Umbilical cord (tissue), 2 donors: ENCODE measurements around the gene POU4F1. TPM values are rescaled to one million over a fixed set of nuclear protein-coding genes. Genes with fewer than 3 reads are reported as not detected.
A peak's percentile ranks its signal among the peaks of the same experiment; 100 is the strongest.

ENCODE experiments used
- DNase-seq: peaks from one replicate; pipeline ENCODE4 v3.0.0-alpha.2; 2015; ENCODE audit warnings: low spot score
- total RNA-seq: library from RNA; depleted of rRNA; stranded (reverse); fragments of >200 nt; gene quantifications from one replicate; pipeline ENCODE4 v1.2.3, GENCODE V29; 2014; ENCODE audit warnings: low replicate concordance; ENCODE audit not compliant: insufficient read depth

POU4F1 gene, protein sequence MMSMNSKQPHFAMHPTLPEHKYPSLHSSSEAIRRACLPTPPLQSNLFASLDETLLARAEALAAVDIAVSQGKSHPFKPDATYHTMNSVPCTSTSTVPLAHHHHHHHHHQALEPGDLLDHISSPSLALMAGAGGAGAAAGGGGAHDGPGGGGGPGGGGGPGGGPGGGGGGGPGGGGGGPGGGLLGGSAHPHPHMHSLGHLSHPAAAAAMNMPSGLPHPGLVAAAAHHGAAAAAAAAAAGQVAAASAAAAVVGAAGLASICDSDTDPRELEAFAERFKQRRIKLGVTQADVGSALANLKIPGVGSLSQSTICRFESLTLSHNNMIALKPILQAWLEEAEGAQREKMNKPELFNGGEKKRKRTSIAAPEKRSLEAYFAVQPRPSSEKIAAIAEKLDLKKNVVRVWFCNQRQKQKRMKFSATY
- 1.2 TPM for total RNA-seq

DNA sequence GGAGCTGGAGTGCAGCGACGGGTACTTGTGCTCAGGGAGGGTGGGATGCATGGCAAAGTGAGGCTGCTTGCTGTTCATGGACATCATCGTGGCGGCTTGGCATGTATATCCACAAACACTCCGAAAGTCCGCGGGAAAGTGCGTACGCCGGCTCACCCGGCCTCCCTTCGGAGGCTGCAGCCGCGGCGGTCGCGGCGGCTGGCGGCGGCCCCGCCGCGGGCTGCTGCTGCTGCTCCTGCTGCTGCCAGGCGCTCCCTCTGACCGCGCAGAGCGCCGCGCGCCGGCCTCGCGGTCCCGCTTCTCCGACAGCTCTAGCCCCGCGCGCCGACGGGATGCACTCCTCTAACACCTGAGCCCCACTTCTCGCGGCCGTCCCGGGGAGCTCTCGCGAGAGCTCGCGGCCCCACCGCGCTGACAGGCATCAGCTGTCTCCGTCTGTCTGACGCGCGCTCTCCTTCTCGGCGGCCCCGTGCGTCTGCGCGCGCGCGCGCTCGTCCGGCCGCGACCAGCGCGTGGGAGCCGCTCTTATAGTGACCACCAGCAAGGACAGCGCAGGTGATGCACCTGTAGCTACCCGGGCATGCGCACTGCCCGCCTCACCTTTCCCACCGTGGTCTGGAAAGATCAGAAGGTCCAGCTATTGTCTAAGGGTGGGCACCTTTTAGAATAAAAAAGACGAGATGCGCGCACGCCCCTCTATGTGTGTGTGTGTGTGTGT is at the start of gene POU4F1:
Gene POU4F1 (minus strand): TSS at position 313 of the 718 bp plus-strand sequence. CDS start 226 bp downstream, at position 87.
- no peak for DNase-seq

DNA sequence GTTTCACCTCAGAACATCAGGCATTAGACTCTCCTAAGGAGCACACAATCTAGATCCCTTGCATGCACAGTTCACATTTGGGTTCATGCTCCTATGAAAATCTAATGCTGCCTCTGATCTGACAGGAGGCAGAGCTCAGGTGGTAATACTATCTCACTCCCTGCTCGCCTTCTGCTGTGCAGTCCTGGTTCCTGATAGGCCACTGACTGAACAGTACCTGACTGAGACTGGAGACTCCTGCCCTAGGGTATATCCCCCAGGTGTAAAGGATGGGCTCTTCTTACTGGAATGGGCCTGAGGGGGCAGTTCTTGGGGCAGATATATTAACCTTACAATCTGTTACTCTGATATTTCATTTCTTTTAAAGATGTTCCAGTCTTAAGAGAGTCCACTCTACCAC is 49.3 kb upstream of the POU4F1 start:
- DNase-seq: no peak

DNA sequence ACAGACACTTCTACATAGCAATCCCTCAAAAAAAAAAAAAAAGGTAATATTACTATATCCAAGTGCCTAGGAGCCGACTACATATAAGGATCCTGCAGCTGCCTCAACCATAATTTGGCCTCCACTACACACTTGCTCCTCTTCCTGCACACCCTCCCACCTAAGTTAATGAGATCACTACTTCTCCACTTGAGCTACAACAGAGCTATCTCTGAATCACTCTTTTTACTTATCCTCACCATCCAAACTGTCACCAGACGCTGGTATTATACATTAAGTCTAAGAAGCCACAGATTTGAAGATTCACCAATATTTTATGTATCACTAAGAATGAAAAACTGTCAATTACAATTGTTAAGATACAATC is 47.3 kb upstream of the POU4F1 start:
- DNase-seq: no peak

DNA sequence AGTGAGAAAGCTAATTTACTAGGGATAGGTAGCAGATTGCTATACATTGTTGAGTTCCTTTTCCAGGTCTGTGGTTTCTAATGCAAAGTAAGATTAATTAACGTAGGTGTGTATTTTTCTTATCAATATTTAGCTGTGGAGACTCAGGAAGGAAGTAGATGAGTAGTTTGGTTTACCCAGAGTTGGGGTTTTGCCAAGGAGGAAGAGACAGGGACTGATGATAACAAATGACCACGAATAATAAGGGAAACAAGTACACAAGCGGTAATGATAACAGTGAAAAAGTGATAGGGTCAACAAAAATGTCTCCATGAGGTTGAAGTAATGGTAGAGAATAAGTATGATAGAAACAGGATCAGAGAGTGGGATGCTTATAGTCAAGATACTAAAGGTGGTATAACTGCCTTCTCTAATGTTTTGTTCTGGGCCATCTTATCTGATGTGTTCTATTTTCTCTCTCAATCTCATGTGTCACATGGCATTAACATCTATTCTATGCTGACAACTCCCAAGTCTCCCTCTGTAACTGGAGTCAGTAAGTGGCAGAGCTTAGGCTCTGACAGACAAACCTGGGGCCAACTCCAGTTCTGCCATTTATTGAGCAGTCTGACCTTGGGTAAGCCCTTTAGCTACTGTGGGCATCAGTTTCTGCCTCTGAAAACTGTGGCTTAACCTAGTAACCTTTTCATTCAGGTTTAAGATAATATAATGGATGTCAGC is 46.8 kb upstream of the POU4F1 start:
- no peak for DNase-seq

DNA sequence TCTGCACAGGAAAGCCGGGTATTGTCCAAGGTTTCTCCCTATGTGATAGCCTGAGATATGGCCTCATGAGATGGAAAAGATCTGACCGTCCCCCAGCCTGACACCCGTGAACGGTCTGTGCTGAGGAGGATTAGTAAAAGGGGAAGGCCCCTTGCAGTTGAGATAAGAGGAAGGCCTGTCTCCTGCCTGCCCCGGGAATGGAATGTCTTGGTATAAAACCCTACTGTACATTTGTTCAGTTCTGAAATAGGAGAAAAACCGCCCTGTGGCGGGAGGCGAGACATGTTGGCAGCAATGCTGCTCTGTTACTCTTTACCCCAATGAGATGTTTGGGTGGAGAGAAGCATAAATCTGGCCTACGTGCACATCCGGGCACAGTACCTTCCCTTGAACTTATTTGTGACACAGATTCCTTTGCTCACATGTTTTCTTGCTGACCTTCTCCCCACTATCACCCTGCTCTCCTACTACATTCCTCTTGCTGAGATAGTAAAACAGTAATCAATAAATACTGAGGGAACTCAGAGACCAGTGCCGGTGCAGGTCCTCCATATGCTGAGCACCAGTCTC is 43.8 kb upstream of the POU4F1 start:
- DNase-seq: peak; percentile 64

DNA sequence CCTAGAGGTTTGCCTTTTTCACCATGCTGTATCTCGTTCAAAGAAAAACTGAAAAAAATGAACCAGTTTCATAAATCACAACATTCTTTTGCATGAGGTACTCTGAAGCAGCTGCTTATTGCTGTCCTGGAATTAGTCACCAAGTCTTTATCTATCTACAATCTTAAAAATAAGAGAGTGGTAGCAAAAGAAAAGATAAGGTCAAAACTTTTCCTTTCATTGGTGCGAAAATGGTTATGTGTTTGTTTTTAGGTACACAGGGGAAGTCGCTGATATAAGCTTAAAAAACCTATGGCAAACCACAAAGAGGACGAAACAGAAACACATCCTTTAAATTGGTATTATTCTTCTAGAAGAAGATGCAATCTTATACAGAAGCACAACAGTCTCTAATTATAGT is 34.9 kb upstream of the POU4F1 start:
- DNase-seq: peak; percentile 18

DNA sequence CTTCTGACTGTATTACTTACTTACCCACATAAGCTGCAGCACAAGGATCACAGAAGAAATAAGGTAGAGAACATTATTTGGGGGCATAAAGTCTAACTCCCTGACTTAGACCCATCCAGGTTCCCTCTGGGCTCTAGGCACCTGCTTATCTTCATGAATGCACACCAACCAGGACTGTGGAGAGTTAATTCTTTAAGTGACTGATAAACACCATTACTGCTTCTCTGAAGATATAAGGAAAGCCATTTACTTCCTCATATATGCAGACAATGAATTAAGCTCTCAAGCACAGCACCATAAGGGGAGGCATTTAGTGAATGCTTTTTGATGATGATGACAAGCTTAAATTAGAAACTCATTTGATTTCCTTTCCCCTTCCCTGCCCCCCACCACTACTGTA is 33.1 kb upstream of the POU4F1 start:
- no peak for DNase-seq

DNA sequence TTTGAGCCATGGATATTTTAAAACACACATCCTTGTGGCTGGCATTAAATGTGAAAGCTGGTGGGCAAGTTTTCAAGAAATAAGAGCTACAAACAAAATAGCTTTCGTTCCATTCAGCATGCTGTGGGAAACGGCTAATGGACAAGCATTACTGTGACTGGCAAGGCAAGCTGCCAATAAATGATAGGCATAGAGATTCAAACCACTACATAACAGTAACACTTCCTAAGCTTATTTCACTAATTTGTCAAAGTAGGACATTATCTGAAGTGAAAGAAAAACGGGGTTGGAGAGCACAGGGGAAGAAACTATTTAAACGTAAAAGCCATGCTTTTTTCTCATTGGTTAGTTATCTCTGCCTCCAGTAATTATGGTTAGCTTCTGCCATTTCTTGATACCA is 29.6 kb upstream of the POU4F1 start:
- no peak for DNase-seq

DNA sequence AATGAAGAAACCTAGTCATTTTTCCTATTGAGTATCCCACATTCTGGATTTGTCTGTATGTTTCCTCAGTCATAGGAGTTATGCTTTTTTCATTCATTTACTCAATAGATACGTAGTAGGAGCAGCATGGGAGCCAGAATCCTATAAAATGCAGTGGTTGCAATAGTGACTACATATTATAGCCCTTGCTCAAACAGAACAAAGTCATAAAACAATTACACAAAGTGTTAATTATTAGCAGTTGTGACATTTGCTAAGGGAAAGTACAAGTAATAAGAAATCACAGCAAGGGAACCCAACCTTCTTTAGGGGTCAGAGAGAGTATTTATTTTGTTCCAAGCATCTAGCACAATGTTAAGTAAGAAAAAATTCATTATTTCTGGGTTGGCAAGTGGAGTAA is 27.7 kb upstream of the POU4F1 start:
- DNase-seq: no peak

DNA sequence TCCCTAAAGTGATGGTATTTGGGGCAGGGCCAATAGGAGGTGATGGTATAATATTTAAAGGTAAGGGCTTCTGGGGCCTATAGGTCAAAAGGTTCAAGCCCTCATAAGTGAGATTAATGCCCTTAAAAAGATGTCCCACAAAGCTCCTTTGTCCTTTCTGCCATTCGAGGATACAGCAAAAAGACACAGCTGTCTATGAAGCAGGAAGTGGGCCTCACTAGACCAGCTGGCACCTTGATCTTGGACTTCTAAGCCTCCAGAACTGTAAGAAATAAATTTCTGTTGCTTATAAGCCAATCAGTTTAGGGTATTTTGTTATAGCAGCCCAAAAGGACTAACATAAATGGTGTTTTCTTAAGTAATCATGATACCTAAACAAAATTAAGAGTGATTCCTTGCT is 27.2 kb upstream of the POU4F1 start:
- DNase-seq: no peak

DNA sequence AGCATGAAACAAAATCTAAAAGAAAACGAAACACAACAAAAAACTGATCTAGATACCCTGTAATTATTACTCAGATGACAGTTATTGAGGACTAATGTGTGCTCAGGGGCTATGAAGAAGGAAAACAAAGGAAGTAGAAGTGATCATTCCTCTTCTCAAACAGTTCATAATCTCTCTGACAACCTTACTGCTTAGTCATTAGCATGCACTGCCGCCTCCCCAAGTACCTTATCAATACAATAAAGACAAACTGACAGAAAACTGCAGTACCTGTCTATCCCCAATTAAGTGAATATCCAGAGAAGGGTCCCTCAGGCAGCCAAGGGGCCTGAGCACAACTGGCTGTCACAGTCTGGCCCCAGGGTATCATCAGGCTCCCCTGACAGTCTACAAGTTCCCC is 22.0 kb upstream of the POU4F1 start:
- no peak for DNase-seq

DNA sequence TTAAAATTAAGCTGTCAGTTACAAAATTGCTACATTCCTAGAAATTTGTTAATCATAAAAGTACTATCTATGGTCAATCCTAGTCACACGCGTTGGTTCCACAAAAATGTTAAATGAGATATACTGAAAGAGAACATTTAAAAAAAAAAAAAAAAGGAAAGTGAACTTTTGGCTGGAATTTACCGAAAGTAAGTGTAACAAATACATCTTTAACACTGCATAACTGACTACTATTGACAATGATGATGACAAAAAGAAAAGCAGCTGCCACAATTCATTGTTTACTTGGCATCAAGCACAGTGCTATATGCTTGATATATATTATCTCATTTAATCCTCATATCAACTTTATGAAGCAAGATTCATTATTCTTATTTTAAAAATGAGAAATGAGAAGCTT is 19.8 kb upstream of the POU4F1 start:
- DNase-seq: no peak

DNA sequence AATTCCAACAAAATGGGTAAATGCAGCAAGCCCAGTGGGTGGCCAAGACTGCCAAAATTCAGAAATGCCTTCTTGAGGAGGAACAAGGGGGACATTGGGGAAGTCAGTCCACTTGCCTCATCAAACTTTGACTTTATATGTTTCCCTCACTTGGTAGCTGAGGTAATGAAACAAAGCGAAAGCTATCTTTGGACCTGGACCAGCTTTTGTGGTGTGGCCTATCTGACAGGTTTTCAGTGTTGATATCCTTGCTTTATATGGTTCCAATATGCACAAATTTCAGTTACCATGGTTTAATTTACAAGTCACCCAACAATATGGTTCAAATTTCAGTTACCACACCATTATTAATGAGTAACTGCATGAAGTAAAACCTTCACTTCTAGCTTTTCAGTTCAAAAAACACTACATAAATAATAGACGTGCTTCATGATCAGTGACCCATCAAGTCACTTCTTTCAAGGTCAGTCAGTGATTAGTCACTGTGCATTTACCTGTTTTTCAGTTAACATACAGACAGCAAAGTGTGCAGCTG is 17.7 kb upstream of the POU4F1 start:
- DNase-seq: no peak

DNA sequence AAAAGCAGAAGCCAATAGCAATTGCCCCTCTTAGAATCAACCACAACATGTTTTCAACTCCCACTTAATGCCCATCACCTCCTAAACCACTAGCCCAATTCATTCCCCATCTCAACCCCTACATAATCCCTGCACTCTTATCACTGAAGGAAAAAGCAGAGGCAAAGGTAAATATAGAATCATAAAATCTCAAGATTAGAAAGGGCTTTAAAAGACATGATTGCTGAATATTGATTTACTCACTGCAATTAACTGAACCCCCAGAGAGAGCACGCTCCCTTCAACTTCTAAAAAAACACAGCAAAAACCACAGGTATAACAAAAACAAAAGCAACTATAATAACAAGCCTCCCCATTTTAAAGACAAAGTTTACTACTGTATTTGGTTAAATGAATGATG is 15.1 kb upstream of the POU4F1 start:
- no peak for DNase-seq

DNA sequence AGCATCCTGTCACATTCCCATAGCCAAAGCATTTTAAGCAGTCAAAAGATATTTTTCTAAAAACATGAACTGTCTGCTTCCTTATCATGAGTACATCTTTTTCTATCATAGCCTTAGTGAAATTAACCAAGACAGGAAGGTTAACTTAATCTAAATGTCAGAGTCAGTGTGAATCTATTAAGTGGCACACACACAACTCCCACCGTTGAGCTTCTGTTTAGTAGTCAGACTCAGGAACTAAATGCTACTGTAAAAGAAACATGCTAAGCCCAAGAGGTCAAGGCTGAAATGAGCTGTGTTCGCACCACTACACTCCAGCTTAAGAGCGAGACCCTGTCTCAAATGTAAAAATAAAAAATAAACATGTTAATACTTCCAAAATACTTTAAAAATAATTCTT is 7.7 kb upstream of the POU4F1 start:
- no peak for DNase-seq

DNA sequence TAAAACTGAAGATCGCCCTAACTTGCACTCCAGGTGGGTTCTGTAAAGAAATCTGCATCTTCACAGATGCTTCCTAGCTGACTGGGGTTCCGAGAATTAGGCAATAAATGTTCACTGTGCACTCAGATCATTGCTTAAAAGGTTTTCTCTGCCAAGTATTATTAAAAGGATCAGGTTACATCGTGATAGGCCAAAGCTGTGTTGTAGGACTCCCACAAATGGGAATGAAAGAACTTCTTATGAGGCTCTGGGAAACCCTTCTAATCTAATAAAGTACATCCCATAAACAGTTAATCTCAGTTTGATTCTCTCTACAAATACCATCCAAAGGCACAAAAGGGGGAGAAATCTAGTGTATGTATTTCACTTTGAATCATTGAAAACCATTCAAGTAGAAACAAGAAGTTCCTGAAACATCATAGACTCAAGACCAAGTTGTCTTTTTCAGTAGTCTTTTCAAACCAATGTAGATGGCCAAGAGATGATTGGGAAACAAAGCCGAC is 7.1 kb upstream of the POU4F1 start:
- no peak for DNase-seq

DNA sequence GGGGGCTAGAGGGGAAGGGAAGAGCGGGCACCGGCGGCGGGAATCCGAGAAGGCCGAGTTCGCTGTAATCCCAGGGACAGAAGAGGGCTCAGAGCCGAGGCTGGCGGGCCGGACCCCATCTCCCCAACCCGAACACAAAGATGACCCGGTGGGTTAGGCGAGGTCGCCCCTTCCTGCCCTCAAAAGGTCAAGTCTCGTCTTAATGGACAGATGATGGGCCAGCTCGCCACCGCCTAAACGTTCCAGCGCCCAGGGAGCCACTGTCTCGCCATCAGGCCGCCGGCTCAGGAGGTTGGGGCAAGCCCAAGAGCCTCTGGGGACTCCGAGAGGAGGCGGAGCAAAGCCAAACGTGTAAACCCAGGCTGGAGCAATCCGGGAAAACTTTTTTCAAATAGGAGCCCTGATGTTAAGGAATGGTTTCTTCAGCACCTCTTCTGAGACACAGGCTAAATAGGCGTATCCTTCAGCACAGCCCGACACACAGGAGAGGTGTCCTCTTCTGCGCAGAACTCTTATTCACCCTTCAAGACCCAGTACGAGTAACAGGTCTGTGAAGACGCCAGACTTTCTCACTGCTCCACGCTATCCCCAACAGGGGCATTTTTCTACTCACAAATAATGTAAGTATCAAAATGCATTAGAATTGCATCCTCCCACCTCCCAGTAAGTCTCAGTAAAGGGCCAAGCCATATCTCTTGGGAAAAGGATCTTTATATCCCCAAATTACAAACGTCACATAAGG is 6.3 kb upstream of the POU4F1 start:
- DNase-seq: no peak

DNA sequence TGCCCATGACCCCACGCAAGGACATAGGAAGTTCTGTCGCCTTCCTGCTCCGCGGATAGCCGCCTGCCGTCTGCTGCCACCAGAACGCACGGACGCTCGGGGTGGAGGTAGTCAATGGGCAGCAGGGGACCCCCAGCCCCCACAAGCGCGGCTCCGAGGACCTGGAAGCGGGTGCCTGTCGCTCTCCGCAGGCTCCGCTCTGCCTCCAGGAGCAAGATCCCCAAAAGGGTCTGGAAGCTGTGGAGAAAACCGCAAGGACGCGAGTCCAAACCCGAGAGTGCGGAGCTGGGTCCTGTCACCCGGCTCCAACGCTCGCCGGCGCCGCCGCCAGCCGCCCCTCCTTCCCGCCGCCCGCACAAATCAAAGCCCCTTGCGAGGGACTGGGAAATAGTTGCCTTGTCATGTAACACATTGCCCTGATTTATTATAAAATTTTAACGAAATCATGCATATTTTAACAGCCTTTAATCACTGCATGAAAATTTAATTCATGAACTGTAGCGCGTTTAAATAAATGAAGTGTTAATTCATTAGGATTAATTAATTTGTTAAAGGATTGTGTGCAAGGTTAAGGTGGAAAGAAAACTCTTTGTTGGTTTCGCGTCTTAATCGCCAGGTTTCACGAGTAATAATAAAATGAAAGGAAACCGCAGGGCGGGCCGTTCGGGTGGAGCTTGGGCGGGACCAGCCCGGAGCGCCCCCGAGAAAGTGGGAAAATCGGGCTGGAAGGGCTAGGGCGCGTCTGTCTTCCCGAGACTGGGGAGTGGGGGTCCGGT is 5.5 kb upstream of the POU4F1 start:
- DNase-seq: no peak

DNA sequence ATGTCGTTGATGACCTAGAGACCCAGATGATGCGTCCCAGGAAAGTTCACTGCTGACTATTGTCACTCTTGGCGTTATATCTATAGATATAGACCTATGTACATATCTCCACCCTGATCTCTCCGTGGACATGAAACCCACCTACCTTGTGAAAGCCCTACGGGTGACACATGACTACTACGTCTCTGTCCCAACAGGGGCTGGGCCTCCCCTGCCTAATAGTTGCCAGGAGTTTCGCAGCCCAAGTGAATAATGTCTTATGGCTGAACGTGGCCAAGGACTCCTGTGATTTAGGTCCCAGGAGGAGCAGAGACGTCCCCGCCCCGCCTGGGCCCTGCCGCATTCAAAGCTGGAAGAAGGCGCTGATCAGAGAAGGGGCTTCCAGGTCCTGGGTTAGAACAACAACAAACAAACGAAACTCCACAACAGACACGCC is 4.9 kb upstream of the POU4F1 start:
- DNase-seq: no peak
